Lower leg skin (tissue), 3 donors: ENCODE data around the gene BDH2.

ENCODE experiments used
- CTCF ChIP-seq, 3 donors: fragments of 450-650 bp; IDR thresholded peaks; one replicate each; pipeline ENCODE4 v1.5.1; 2016; ENCODE audit warnings: antibody characterized with exemption in 3 of 3, mild to moderate bottlenecking in 3 of 3, moderate library complexity in 2 of 3
- POLR2A ChIP-seq, 2 donors: fragments of 450-650 bp; IDR thresholded peaks; one replicate each; pipeline ENCODE4 v1.6.1; 2016 to 2017; ENCODE audit warnings: antibody characterized with exemption in 2 of 2, mild to moderate bottlenecking in 1 of 2, moderate library complexity in 1 of 2

GRCh38 chr4:103092245-103092644, 7.4 kb downstream of the BDH2 start:
- TF ChIP-seq CTCF (IDR thresholded peaks at IDR 0.05) (no peak), POLR2A (IDR thresholded peaks at IDR 0.05) (no peak)
